DOHH2 (cell line): ENCODE measurements around the gene IZUMO3.

Experiments
- H3F3A ChIP-seq: fragments of 200-600 bp; sonication (generic), shearing (Covaris generic); 2 replicates; pipeline ENCODE4 v1.6.0; 2016; ENCODE audit warnings: antibody characterized with exemption, mild to moderate bottlenecking; ENCODE audit not compliant: control insufficient read depth, insufficient read depth
- H3K27ac ChIP-seq: fragments of 200-600 bp; sonication (generic); 2 replicates; pipeline ENCODE4 v1.5.1; 2014; ENCODE audit warnings: low read depth, mild to moderate bottlenecking, low read length, moderate library complexity
- H3K27me3 ChIP-seq: fragments of 200-600 bp; sonication (generic); 2 replicates; pipeline ENCODE4 v1.6.1; 2014; ENCODE audit warnings: mild to moderate bottlenecking, low read length, mixed read lengths; ENCODE audit not compliant: control insufficient read depth
- H3K36me3 ChIP-seq: fragments of 200-600 bp; sonication (generic); 2 replicates; pipeline ENCODE4 v1.6.1; 2014; ENCODE audit warnings: mild to moderate bottlenecking, low read length, moderate library complexity, mixed read lengths; ENCODE audit not compliant: control insufficient read depth
- H3K4me1 ChIP-seq: fragments of 200-600 bp; sonication (generic); 2 replicates; pipeline ENCODE4 v1.6.1; 2014; ENCODE audit warnings: mild to moderate bottlenecking, low read length, mixed read lengths; ENCODE audit not compliant: control insufficient read depth
- H3K4me2 ChIP-seq: fragments of 200-600 bp; sonication (generic); 2 replicates; pipeline ENCODE4 v1.6.0; 2014; ENCODE audit warnings: mild to moderate bottlenecking, low read length, moderate library complexity
- H3K4me3 ChIP-seq: fragments of 200-600 bp; sonication (generic); 2 replicates; pipeline ENCODE4 v1.5.1; 2014; ENCODE audit warnings: mild to moderate bottlenecking, low read length, mixed read lengths
- H3K79me2 ChIP-seq: fragments of 200-600 bp; sonication (generic); 2 replicates; pipeline ENCODE4 v1.6.1; 2014; ENCODE audit warnings: mild to moderate bottlenecking, low read length, mixed read lengths; ENCODE audit not compliant: control insufficient read depth
- H3K9me2 ChIP-seq: fragments of 200-600 bp; sonication (generic); replicated peaks from 2 replicates; pipeline ENCODE4 v1.6.1; 2014; ENCODE audit warnings: mild to moderate bottlenecking, low read length, mixed read lengths; ENCODE audit not compliant: control insufficient read depth
- H3K9me3 ChIP-seq: fragments of 200-600 bp; sonication (generic); 2 replicates; pipeline ENCODE4 v1.6.1; 2014; ENCODE audit warnings: antibody characterized with exemption, low read length, mixed read lengths; ENCODE audit not compliant: control insufficient read depth, insufficient read depth
- H4K20me1 ChIP-seq: fragments of 200-600 bp; sonication (generic); 2 replicates; pipeline ENCODE4 v1.6.0; 2014; ENCODE audit warnings: low read depth, mild to moderate bottlenecking, antibody characterized with exemption, low read length, moderate library complexity; ENCODE audit not compliant: control insufficient read depth, insufficient read depth
- EZH2phosphoT487 ChIP-seq: fragments of 200-600 bp; sonication (generic); IDR thresholded peaks from 2 replicates; pipeline ENCODE4 v1.6.1; 2017; ENCODE audit warnings: borderline replicate concordance, mild to moderate bottlenecking, antibody characterized with exemption, low read length, moderate library complexity, mixed read lengths
- TF ChIP-seq, protein P1 (sequence below): fragments of 200-600 bp; sonication (generic); IDR thresholded peaks from one replicate; pipeline ENCODE4 v1.5.1; 2014; ENCODE audit warnings: antibody characterized with exemption, mild to moderate bottlenecking, low read depth, low read length; ENCODE audit not compliant: poor library complexity, severe bottlenecking

IZUMO3 gene, protein sequence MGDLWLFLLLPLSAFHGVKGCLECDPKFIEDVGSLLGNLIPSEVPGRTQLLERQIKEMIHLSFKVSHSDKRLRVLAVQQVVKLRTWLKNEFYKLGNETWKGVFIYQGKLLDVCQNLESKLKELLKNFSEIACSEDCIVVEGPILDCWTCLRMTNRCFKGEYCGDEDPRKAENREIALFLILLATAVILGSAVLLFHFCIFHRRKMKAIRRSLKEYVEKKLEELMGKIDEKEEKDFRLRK

DNA sequence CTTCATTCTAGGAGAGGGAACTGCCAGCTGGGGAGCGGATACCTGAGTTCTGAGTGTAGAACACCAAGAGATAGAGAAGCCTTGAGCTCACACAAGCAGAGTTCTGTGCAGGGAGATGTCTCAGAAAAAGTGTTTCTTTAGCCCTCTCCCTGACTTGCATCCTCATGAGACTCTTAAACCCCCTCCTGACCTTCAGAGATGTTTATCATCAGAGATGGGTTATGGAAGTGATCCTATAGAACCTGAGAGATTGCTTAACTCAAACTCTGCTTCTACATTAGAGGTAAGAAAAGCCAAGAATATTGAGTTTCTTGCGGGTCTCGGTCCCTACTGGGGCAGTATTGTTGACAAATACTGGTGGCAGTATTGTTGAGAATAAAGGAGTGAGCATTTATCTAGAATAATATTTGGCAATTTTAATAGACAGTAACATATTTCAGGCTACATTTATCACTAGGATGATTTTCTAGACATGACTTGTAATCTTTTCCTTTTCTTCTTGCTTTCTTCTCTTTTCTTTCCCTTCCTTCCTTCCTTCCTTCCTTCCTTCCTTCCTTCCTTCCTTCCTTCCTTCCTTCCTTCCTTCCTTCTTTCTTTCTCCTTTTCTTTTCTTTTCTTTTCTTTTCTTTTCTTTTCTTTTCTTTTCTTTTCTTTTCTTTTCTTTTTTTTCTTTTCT lies at the start of gene IZUMO3:
Gene IZUMO3, minus strand, starts transcription at position 51 of the 676 bp plus-strand sequence. CDS start 248 bp downstream, outside the sequence.
- Histone ChIP-seq H3K4me1 (no peaks in the 10 kb centered on the region), H3K36me3 (no peaks in the 10 kb centered on the region), H3K4me2 (no peak within 1 kb of the TSS), H3K27ac (no peak within 1 kb of the TSS), H3K9me3 (no peaks in the 10 kb centered on the region), H3F3A (no peaks in the 10 kb centered on the region), H3K79me2 (no peaks in the 10 kb centered on the region), H3K9me2 (no peaks in the 10 kb centered on the region), H3K4me3 (no peak within 1 kb of the TSS), H3K27me3 (no peaks in the 10 kb centered on the region), H4K20me1 (no peaks in the 10 kb centered on the region)
- TF ChIP-seq EZH2phosphoT487: no peak
- TF ChIP-seq, protein P1, sequence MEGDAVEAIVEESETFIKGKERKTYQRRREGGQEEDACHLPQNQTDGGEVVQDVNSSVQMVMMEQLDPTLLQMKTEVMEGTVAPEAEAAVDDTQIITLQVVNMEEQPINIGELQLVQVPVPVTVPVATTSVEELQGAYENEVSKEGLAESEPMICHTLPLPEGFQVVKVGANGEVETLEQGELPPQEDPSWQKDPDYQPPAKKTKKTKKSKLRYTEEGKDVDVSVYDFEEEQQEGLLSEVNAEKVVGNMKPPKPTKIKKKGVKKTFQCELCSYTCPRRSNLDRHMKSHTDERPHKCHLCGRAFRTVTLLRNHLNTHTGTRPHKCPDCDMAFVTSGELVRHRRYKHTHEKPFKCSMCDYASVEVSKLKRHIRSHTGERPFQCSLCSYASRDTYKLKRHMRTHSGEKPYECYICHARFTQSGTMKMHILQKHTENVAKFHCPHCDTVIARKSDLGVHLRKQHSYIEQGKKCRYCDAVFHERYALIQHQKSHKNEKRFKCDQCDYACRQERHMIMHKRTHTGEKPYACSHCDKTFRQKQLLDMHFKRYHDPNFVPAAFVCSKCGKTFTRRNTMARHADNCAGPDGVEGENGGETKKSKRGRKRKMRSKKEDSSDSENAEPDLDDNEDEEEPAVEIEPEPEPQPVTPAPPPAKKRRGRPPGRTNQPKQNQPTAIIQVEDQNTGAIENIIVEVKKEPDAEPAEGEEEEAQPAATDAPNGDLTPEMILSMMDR: no peak

DNA sequence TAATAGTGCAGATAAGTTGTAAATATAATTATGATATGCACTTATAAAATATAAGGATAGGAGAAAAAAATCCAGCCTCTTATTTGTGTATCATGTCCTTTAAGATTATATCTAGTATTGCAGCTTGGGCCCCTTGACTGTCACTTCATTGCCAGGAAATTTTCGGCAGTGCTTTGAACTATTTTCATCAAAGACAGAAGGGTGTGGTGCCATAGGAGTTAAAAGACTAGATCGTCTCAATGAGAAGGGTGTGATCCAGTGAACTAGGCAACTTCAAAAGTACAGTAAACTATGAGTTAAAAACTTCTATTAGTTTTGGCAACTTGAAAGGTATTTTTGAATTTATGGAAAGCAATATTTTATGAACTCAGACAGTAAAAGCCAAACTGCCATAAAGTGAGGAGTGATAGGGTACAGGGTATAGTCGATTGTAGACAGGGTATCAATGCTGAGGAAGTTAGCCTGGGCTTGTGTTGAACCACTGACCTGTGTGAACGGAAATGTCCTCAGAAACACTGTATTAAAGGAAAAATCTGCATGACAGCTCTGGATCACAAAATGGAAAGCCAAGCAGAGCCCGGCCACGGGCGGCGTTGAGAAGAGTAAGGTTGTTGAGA lies 48.6 kb upstream of the IZUMO3 start:
- Histone ChIP-seq H3F3A (no peaks in the 10 kb centered on the region), H3K4me2 (no peak overlapping the region), H3K4me3 (no peak overlapping the region), H3K36me3 (no peaks in the 10 kb centered on the region), H4K20me1 (no peaks in the 10 kb centered on the region), H3K79me2 (no peaks in the 10 kb centered on the region), H3K4me1 (no peaks in the 10 kb centered on the region), H3K9me3 (no peaks in the 10 kb centered on the region), H3K27me3 (no peaks in the 10 kb centered on the region), H3K9me2 (0 out of 2 replicates have a peak, but pooled peaks cover 2% of the 10 kb centered on the region), H3K27ac (no peak overlapping the region)
- TF ChIP-seq EZH2phosphoT487: no peak
- TF ChIP-seq, protein P1: no peak

DNA sequence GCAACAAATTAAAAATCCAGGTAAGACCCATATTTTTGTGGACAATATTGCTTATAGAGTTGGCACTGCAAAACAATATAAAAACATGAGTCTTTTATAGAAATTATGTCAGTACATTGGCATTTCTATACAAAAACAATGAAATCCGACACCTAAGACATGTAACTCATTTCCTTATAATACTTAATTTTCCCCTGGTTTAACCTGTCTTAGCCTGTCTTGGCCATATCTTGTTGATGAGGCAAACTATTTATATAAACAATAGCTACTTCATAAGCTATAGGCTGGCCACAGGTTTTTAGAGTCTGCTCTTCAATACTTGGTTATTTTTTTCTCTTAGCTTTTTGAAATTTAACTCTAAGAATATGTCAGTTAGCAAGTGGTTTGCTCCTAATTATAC lies 44.7 kb upstream of the IZUMO3 start:
- no peaks in the 10 kb centered on the region for H4K20me1 ChIP-seq
- no peak overlapping the region for H3K27ac ChIP-seq
- no peak overlapping the region for H3K4me2 ChIP-seq
- H3K9me3 ChIP-seq: no peaks in the 10 kb centered on the region
- no peaks in the 10 kb centered on the region for H3K79me2 ChIP-seq
- H3K4me3 ChIP-seq: no peak overlapping the region
- 0 out of 2 replicates have a peak, but pooled peaks cover 2% of the 10 kb centered on the region for H3K9me2 ChIP-seq
- no peaks in the 10 kb centered on the region for H3K4me1 ChIP-seq
- H3K36me3 ChIP-seq: no peaks in the 10 kb centered on the region
- no peaks in the 10 kb centered on the region for H3F3A ChIP-seq
- H3K27me3 ChIP-seq: no peaks in the 10 kb centered on the region
- TF ChIP-seq EZH2phosphoT487: no peak
- TF ChIP-seq, protein P1: no peak
